GM12873 (cell line): ENCODE data around the gene HEXIM2.
A peak's percentile ranks its signal among the peaks of the same experiment; 100 is the strongest.

Source experiments
- CTCF ChIP-seq: IDR thresholded peaks from 2 replicates; pipeline ENCODE4 v1.5.1; 2012; ENCODE audit warnings: low read depth, mild to moderate bottlenecking, moderate library complexity, low read length, control low read depth; ENCODE audit not compliant: insufficient read depth; ENCODE audit errors: missing control alignments

The HEXIM2 gene

GRCh38 chr17:45155483-45155882, 6.2 kb upstream of the HEXIM2 start:
- no peak for TF ChIP-seq CTCF

GRCh38 chr17:45156242-45156641, 5.4 kb upstream of the HEXIM2 start:
- no peak for TF ChIP-seq CTCF

GRCh38 chr17:45160447-45161287, 1.0 kb upstream of the HEXIM2 start:
- TF ChIP-seq CTCF, result peak; percentile 7

GRCh38 chr17:45162025-45162687, 481 bp downstream of the HEXIM2 start:
- TF ChIP-seq CTCF, result no peak

GRCh38 chr17:45164734-45165269, 3.1 kb downstream of the HEXIM2 start:
- TF ChIP-seq CTCF, result no peak

- TF ChIP-seq CTCF, result no peak
These were observed 7.5 kb downstream of the HEXIM2 start for GRCh38 chr17:45168991-45169752.
